ENCODE data around the gene DESI1. TPM values are rescaled to one million over a fixed set of nuclear protein-coding genes. Genes with fewer than 3 reads are reported as not detected.

The DESI1 gene
- total and polyA plus RNA-seq, 2 of the 13 experiments (the other 11 are each of a cell fraction or from before 2014, with no cell fraction given) = 21.6 to 29.2 TPM

DNA sequence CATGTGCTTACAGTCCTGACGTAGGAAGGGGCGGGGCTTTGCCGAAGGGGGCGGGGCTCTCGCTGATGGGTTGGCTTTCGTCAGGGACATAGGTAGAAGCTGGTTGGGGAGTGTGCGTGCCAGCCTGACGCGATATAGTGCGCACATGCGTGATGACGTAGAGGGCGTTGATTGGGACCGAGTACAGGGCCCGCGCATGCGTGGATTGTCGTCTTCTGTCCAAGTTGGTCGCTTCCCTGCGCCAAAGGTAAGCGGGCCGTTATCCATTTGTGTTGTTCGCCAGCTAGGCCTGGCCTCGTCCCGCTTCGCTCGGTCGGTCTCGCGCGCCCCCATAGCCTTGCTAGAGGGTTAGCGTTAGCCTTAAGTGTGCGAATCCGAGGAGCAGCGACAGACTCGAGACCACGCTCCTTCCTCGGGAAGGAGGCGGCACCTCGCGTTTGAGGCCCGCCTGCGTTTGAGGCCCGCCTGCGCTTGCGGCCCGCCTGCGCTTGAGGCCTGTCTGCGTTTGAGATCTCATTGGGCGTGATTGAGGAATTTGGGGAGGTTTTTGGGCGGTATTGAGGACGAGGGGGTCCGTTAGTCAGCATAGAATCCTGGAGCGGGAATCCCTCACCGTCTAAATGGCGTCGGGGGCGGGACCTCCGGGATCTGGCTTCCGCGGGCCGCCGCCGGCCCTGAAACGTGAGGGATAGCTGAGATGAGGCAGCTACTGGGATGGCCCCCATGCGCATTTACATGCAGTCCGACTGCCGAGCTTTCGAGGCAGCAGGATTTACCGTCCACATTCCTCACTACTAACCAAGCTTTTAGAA is 462 bp upstream of the DESI1 start, which contains the start of gene XRCC6 (continued):
- TF ChIP-seq MAFG (CRISPR knock-in tag; IDR thresholded peaks at IDR 0.05) (no peak), CREB1 (IDR thresholded peaks at IDR 0.05) (peak; percentile 99), CREB1 (CRISPR knock-in tag; IDR thresholded peaks at IDR 0.05) (peak; percentile 96), POLR2G (IDR thresholded peaks at IDR 0.05; ENCODE audit: low read depth, low read length) (peak; percentile 80), CENPBD1 (CRISPR knock-in tag; IDR thresholded peaks at IDR 0.05; ENCODE audit: borderline replicate concordance, low read depth) (no peak), U2AF1 (optimal IDR thresholded peaks at IDR 0.05; ENCODE audit: low read depth, low read length) (no peak), HNF4G (IDR thresholded peaks at IDR 0.05; ENCODE audit: borderline replicate concordance, low read depth, low read length) (no peak), HNF4G (CRISPR knock-in tag; IDR thresholded peaks at IDR 0.05; ENCODE audit: borderline replicate concordance, low read depth) (no peak), ZSCAN21 (CRISPR knock-in tag; IDR thresholded peaks at IDR 0.05; ENCODE audit: borderline replicate concordance) (0 out of 2 replicates have a peak, but pooled peaks have one; percentile 52), ZNF766 (CRISPR knock-in tag; IDR thresholded peaks at IDR 0.05; ENCODE audit: borderline replicate concordance) (no peak), ZNF382 (CRISPR knock-in tag; IDR thresholded peaks at IDR 0.05; ENCODE audit: borderline replicate concordance) (no peak), ZBTB42 (CRISPR knock-in tag; IDR thresholded peaks at IDR 0.05) (0 out of 2 replicates have a peak, but pooled peaks have one; percentile 49), ZNF333 (CRISPR knock-in tag; IDR thresholded peaks at IDR 0.05; ENCODE audit: borderline replicate concordance) (no peak; the same call in 1 of the 2 replicates), TIGD3 (CRISPR knock-in tag; IDR thresholded peaks at IDR 0.05; ENCODE audit: borderline replicate concordance) (peak; percentile 59; the same call in 1 of the 2 replicates), ZC3H13 (CRISPR knock-in tag; IDR thresholded peaks at IDR 0.05) (no peak), GATAD1 (CRISPR knock-in tag; IDR thresholded peaks at IDR 0.05) (peak; percentile 91), ZNF660 (CRISPR knock-in tag; IDR thresholded peaks at IDR 0.05; ENCODE audit: borderline replicate concordance, low read depth) (no peak), ZNF510 (CRISPR knock-in tag; IDR thresholded peaks at IDR 0.05; ENCODE audit: low read depth) (no peak; the same call in 1 of the 2 replicates), BORCS8-MEF2B (CRISPR knock-in tag; IDR thresholded peaks at IDR 0.05) (peak; percentile 80), ZFX (CRISPR knock-in tag; IDR thresholded peaks at IDR 0.05; ENCODE audit: low read depth) (peak; percentile 98)
- TF ChIP-seq, protein P1, sequence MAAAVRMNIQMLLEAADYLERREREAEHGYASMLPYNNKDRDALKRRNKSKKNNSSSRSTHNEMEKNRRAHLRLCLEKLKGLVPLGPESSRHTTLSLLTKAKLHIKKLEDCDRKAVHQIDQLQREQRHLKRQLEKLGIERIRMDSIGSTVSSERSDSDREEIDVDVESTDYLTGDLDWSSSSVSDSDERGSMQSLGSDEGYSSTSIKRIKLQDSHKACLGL (CRISPR knock-in tag; IDR thresholded peaks at IDR 0.05) = peak; percentile 84; the same call in 1 of the 2 replicates
- TF ChIP-seq, protein P2, sequence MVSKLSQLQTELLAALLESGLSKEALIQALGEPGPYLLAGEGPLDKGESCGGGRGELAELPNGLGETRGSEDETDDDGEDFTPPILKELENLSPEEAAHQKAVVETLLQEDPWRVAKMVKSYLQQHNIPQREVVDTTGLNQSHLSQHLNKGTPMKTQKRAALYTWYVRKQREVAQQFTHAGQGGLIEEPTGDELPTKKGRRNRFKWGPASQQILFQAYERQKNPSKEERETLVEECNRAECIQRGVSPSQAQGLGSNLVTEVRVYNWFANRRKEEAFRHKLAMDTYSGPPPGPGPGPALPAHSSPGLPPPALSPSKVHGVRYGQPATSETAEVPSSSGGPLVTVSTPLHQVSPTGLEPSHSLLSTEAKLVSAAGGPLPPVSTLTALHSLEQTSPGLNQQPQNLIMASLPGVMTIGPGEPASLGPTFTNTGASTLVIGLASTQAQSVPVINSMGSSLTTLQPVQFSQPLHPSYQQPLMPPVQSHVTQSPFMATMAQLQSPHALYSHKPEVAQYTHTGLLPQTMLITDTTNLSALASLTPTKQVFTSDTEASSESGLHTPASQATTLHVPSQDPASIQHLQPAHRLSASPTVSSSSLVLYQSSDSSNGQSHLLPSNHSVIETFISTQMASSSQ (IDR thresholded peaks at IDR 0.05; ENCODE audit: low read depth) = no peak
- TF ChIP-seq, protein P2 (CRISPR knock-in tag; IDR thresholded peaks at IDR 0.05; ENCODE audit: borderline replicate concordance) = peak; percentile 34; the same call in 1 of the 2 replicates

Measured in HepG2 (cell line).